GM19240 (cell line): ENCODE measurements around the gene EFCAB13.
A peak's percentile ranks its signal among the peaks of the same experiment; 100 is the strongest.
"Not testable (repeated sequence)": the region's sequence is repeated elsewhere in the genome, so short reads cannot be mapped to it uniquely, and the experiment has no call there.

Source experiments
- DNase-seq: peaks from one replicate; pipeline ENCODE4 v3.0.0; 2011; ENCODE audit warnings: low spot score; ENCODE audit not compliant: insufficient read length

The EFCAB13 gene

GRCh38 chr17:47330548-47330947 lies 6.8 kb downstream of the EFCAB13 start:
- DNase-seq: no peak

- no peak for DNase-seq
Measured at GRCh38 chr17:47332287-47332686, 8.5 kb downstream of the EFCAB13 start.

GRCh38 chr17:47335101-47335936 lies 11.6 kb downstream of the EFCAB13 start:
- DNase-seq: no peak

GRCh38 chr17:47338026-47338425 lies 14.3 kb downstream of the EFCAB13 start:
- DNase-seq: no peak

GRCh38 chr17:47352848-47353247 lies 29.1 kb downstream of the EFCAB13 start:
- DNase-seq: no peak

- no peak for DNase-seq
Measured at GRCh38 chr17:47358652-47359051, 34.9 kb downstream of the EFCAB13 start.

GRCh38 chr17:47363171-47363570 lies 39.4 kb downstream of the EFCAB13 start:
- DNase-seq: no peak

GRCh38 chr17:47367257-47367656 lies 43.5 kb downstream of the EFCAB13 start:
- no peak for DNase-seq

GRCh38 chr17:47368262-47368661 lies 44.5 kb downstream of the EFCAB13 start:
- DNase-seq: no peak

GRCh38 chr17:47370899-47371298 lies 47.1 kb downstream of the EFCAB13 start:
- DNase-seq: not testable (repeated sequence)

GRCh38 chr17:47373002-47373401 lies 49.2 kb downstream of the EFCAB13 start:
- DNase-seq: no peak

- no peak for DNase-seq
Measured at GRCh38 chr17:47376247-47376646, 52.5 kb downstream of the EFCAB13 start.

- DNase-seq: no peak
Measured at GRCh38 chr17:47388825-47389224, 65.1 kb downstream of the EFCAB13 start.

GRCh38 chr17:47397532-47398128 lies 73.9 kb downstream of the EFCAB13 start:
- DNase-seq: not testable (repeated sequence)

GRCh38 chr17:47400333-47400732 lies 76.6 kb downstream of the EFCAB13 start:
- DNase-seq: no peak

GRCh38 chr17:47401100-47401499 lies 77.3 kb downstream of the EFCAB13 start:
- no peak for DNase-seq

- DNase-seq: no peak
Measured at GRCh38 chr17:47404006-47404405, 80.3 kb downstream of the EFCAB13 start.

- DNase-seq: no peak
Measured at GRCh38 chr17:47404875-47405274, 81.1 kb downstream of the EFCAB13 start.

GRCh38 chr17:47413872-47414271 lies 90.1 kb downstream of the EFCAB13 start:
- DNase-seq: no peak

- no peak for DNase-seq
Measured at GRCh38 chr17:47414612-47415011, 90.9 kb downstream of the EFCAB13 start.

- peak; percentile 6 for DNase-seq
Measured at GRCh38 chr17:47423406-47424295, 99.9 kb downstream of the EFCAB13 start.

- DNase-seq: not testable (repeated sequence)
Measured at GRCh38 chr17:47425233-47425632, 101.5 kb downstream of the EFCAB13 start.
